ENCODE measurements around the gene MRPL40. TPM values are rescaled to one million over a fixed set of nuclear protein-coding genes. Genes with fewer than 3 reads are reported as not detected.

The MRPL40 gene
- total RNA-seq (10 to 100 TPM; 10.7 to 11.3 TPM), total RNA-seq (3.4 to 41.7 (median 13.3) reads per million in 172 experiments)
- polyA plus RNA-seq (2013, experiment 1 of 2): 20.2 TPM
- 17.7 TPM for polyA plus RNA-seq (2013, experiment 2 of 2)

- Histone ChIP-seq H3K27ac (ENCODE audit: low read depth in 1 of 2, low read length in 2 of 2) (peak within 1 kb of the TSS; percentile 87 to 88), H3K9me3 (ENCODE audit: control insufficient read depth in 1 of 2, insufficient read depth in 1 of 2, low read length in 2 of 2) (no peaks in the 10 kb centered on the region), H3K4me1 (ENCODE audit: insufficient read depth, low read length) (peaks cover 35% of the 10 kb centered on the region), H3K27me3 (ENCODE audit: control insufficient read depth in 1 of 2, insufficient read depth in 2 of 2, low read length in 2 of 2) (no peaks in the 10 kb centered on the region), H3K4me3 (ENCODE audit: low read length) (peak within 1 kb of the TSS; percentile 89), H3K36me3 (ENCODE audit: insufficient read depth, low read length) (peaks cover 12% of the 10 kb centered on the region)
- peak within 1 kb of the TSS; percentile 93 for H3K27ac Mint-ChIP-seq
- ChIA-PET CTCF (interaction anchor here (0.6 to 1.8 kb wide), 3 partner anchors 11 to 19 kb away, joined by 3 to 5 read pairs (median 3); partner anchors contain the start of gene C22orf39), POLR2A (interaction anchor here (1.0 to 5.7 kb wide), 14 partner anchors 9 to 962 kb away, joined by 3 to 94 read pairs (median 6); partner anchors contain the start of genes C22orf39, CDC45, CLTCL1 and DGCR2)
- H3K9me3 Mint-ChIP-seq: no peaks in the 10 kb centered on the region
- ATAC-seq (ENCODE audit: poor library complexity): peak; percentile 80
- H3K4me1 Mint-ChIP-seq (ENCODE audit: low read depth): peaks cover 48% of the 10 kb centered on the region
- peak; percentile 66 to 93 (median 86) for DNase-seq
- intact Hi-C loops (cut with DNase I, micrococcal nuclease): loop anchor here (1.0 to 5.0 kb wide), 4 partner anchors 15 to 140 kb away; partner anchors contain the start of genes CDC45 (in 2 of the 2), UFD1 (in 2 of the 2), C22orf39 (in 1 of the 2) and CLTCL1 (in 1 of the 2)
- H3K4me3 Mint-ChIP-seq: peak within 1 kb of the TSS; percentile 97
- peaks cover 42% of the 10 kb centered on the region for H3K36me3 Mint-ChIP-seq (ENCODE audit: low read depth)
- H3K27me3 Mint-ChIP-seq: no peaks in the 10 kb centered on the region
- no peak for TF ChIP-seq CTCF (IDR thresholded peaks at IDR 0.05)
Observed at GRCh38 chr22:19432133-19432851, at the start of gene MRPL40. TSS of gene MRPL40 (plus strand) at chr22:19432545. CDS start at chr22:19432555, 10 bp downstream.

- no peaks in the 10 kb centered on the region for H3K4me1 ChIP-seq (ENCODE audit: insufficient read depth, low read length)
- H3K36me3 ChIP-seq (ENCODE audit: insufficient read depth, low read length): peaks cover 66% of the 10 kb centered on the region
- H3K27ac ChIP-seq (ENCODE audit: low read depth in 1 of 2, low read length in 2 of 2): no peak overlapping the region
- no peaks in the 10 kb centered on the region for H3K27me3 Mint-ChIP-seq
- H3K4me3 Mint-ChIP-seq: no peak overlapping the region
- POLR2A ChIA-PET: no interaction called here
- no peak overlapping the region for H3K27ac Mint-ChIP-seq
- TF ChIP-seq CTCF (IDR thresholded peaks at IDR 0.05): no peak
- DNase-seq (no peak), ATAC-seq (ENCODE audit: poor library complexity) (no peak)
- H3K4me3 ChIP-seq (ENCODE audit: low read length): no peak overlapping the region
- H3K36me3 Mint-ChIP-seq (ENCODE audit: low read depth): peaks cover 83% of the 10 kb centered on the region
- no peaks in the 10 kb centered on the region for H3K9me3 ChIP-seq (ENCODE audit: control insufficient read depth in 1 of 2, insufficient read depth in 1 of 2, low read length in 2 of 2)
- CTCF ChIA-PET: no interaction called here
- no peaks in the 10 kb centered on the region for H3K4me1 Mint-ChIP-seq (ENCODE audit: low read depth)
- intact Hi-C loops (cut with DNase I, micrococcal nuclease): loop anchor here in 1 of 2 experiments (10.0 kb wide), 1 partner anchor 252 kb away; no protein-coding TSS in a partner anchor
- H3K9me3 Mint-ChIP-seq: no peaks in the 10 kb centered on the region
- H3K27me3 ChIP-seq (ENCODE audit: control insufficient read depth in 1 of 2, insufficient read depth in 2 of 2, low read length in 2 of 2): no peaks in the 10 kb centered on the region
Observed at GRCh38 chr22:19383292-19383691, 49.1 kb upstream of the MRPL40 start.

- H3K36me3 Mint-ChIP-seq (ENCODE audit: low read depth): peaks cover 91% of the 10 kb centered on the region
- H3K4me3 ChIP-seq (ENCODE audit: low read length): no peak overlapping the region
- no peak overlapping the region for H3K4me3 Mint-ChIP-seq
Observed at GRCh38 chr22:19385221-19385906, 47.0 kb upstream of the MRPL40 start.

More at GRCh38 chr22:19385221-19385906, 47.0 kb upstream of the MRPL40 start:
- CTCF ChIA-PET: no interaction called here
- Histone ChIP-seq H3K36me3 (ENCODE audit: insufficient read depth, low read length) (peaks cover 83% of the 10 kb centered on the region), H3K27me3 (ENCODE audit: control insufficient read depth in 1 of 2, insufficient read depth in 2 of 2, low read length in 2 of 2) (no peaks in the 10 kb centered on the region), H3K9me3 (ENCODE audit: control insufficient read depth in 1 of 2, insufficient read depth in 1 of 2, low read length in 2 of 2) (no peaks in the 10 kb centered on the region), H3K27ac (ENCODE audit: low read depth in 1 of 2, low read length in 2 of 2) (no peak overlapping the region), H3K4me1 (ENCODE audit: insufficient read depth, low read length) (no peaks in the 10 kb centered on the region)
- H3K27me3 Mint-ChIP-seq: no peaks in the 10 kb centered on the region
- TF ChIP-seq CTCF (IDR thresholded peaks at IDR 0.05): no peak
- H3K27ac Mint-ChIP-seq: no peak overlapping the region
- POLR2A ChIA-PET: no interaction called here
- intact Hi-C loops (cut with DNase I, micrococcal nuclease): loop anchor here in 1 of 2 experiments (10.0 kb wide), 1 partner anchor 249 kb away; no protein-coding TSS in a partner anchor
- H3K9me3 Mint-ChIP-seq: no peaks in the 10 kb centered on the region
- ATAC-seq (ENCODE audit: poor library complexity): no peak
- no peak for DNase-seq
- no peaks in the 10 kb centered on the region for H3K4me1 Mint-ChIP-seq (ENCODE audit: low read depth)
